Astrocyte of the hippocampus (primary cell): ENCODE results near the gene ST6GALNAC3.
"Not testable (repeated sequence)": the region's sequence is repeated elsewhere in the genome, so short reads cannot be mapped to it uniquely, and the experiment has no call there.

Experiments
- DNase-seq: peaks from one replicate; pipeline ENCODE4 v3.0.0; 2011; ENCODE audit warnings: low read depth, low spot score

ST6GALNAC3 gene

DNA sequence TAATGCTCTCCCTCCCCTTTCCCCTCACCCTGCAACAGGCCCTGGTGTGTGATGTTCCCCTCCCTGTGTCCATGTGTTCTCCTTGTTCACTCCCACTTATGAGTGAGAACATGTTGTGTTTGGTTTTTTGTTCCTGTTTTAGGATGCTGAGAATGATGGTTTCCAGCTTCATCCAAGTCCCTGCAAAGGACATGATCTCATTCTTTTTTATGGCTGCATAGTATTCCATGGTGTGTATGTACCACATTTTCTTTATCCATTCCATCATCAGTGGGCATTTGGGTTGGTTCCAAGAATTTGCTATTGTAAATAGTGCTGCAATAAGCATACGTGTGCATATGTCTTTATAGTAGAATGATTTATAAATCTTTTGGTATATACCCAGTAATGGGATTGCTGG, 168.0 kb downstream of the ST6GALNAC3 start:
- not testable (repeated sequence) for DNase-seq

- DNase-seq, result no peak
These were observed 172.8 kb downstream of the ST6GALNAC3 start for GRCh38 chr1:76247261-76247852.

GRCh38 chr1:76250271-76250670, 175.7 kb downstream of the ST6GALNAC3 start:
- DNase-seq, result peak; percentile 78

- no peak for DNase-seq
These were observed 177.9 kb downstream of the ST6GALNAC3 start for GRCh38 chr1:76252431-76252830.

GRCh38 chr1:76254104-76255030, 179.8 kb downstream of the ST6GALNAC3 start:
- DNase-seq, result peak; percentile 76

DNA sequence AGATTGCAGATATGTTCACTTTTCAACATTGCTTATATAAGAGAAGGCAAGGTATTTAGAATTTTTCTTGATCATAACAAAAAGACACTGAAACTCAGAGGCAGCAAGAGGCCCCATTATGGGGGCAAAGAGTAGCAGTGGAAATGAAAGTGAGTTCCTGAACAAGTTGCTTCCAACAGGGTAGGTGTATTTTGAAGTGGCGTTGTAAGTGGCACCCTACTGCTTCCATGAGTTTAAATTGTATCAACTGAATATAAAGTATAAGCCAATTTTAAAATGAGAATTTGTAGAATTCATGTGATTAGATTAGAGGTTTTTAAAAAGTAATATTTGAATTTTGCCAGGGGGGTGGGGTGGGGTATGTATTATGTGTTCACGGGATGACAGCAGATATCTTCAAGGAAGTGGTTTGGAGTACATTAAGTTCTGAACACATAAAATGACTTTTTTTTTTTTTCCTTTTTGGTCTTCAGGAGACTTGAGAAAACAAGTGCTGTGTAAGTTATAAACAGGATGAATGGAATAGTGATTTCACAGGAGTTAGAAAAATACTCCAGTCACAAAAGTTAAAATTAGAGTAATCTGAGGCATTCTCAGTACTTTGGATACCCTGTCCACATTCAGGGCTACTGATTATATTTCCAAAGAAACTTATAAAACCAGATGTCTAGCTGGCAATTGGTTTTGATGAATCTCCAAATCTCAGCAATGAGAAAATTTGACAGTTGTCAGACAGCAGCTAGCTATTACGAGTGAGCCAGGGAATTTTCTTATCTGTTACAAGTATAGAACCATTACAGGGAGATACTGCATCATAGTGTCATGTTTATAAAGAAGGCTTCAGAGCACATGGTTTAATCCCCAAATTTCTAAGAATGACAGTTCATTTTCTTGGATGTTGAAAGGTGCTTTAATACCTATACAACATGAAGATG, 182.0 kb downstream of the ST6GALNAC3 start:
- DNase-seq, result no peak

- DNase-seq, result peak; percentile 55
These were observed 183.3 kb downstream of the ST6GALNAC3 start for GRCh38 chr1:76257823-76258222.

DNA sequence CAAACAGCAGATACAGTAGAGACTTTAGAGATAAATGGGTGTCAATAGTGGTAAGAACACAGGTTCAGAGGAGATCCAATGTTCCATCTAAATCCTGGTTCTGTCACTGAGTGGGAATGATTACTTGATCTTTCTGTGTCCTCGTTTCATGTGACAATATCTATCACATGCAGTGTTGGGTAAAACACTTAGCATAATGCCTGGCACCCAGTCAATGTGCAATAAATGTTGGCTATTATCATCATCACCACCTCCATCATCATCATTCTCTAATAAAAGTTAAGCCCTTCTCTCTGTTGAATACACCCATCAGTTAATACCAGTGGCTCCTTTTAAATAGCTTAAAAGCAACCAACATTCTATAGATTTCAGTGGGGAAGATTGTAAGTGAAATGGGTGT, 184.7 kb downstream of the ST6GALNAC3 start:
- no peak for DNase-seq

DNA sequence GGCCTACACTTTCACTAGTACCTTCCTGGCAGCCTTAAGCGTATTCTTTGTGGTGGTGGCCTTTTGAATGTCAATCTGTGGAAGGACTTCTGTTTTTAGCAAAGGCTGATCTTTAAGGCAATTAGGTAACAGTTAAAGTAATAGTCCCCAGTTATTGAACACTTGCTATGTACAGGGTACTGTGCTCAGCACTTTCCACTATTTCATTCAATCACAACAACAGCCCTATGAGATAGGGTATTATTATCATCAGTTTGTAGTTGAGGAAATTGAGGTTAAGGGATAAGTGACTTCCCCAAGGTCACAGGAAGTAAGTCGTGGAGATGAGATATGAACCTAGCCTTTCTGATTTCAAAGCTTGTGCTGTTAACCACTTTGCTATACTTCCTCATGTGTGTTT, 185.7 kb downstream of the ST6GALNAC3 start:
- DNase-seq, result no peak

- no peak for DNase-seq
These were observed 188.1 kb downstream of the ST6GALNAC3 start for GRCh38 chr1:76262601-76263000.

DNA sequence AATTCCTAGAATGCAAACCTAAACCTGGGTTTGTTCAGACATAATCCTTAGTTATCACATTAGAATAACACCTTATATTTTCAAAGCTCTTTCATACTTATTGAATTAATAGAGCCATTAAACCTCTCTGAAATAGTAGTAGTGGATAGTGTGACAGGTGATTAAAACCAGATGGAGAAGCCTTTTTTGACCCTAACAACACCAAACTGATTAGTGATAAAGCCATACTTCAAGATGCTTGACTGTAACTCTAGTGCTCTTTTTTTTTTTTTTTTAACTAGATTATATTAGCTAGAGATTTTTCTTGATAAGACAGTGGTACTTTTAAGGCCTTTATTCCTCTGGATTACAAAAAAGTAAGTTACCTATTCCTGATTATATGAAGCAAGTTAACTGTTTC, 190.1 kb downstream of the ST6GALNAC3 start:
- no peak for DNase-seq

GRCh38 chr1:76266762-76267161, 192.2 kb downstream of the ST6GALNAC3 start:
- DNase-seq, result no peak

GRCh38 chr1:76267631-76268030, 193.1 kb downstream of the ST6GALNAC3 start:
- DNase-seq, result no peak

- peak; percentile 69 for DNase-seq
These were observed 193.8 kb downstream of the ST6GALNAC3 start for GRCh38 chr1:76268341-76268740.

DNA sequence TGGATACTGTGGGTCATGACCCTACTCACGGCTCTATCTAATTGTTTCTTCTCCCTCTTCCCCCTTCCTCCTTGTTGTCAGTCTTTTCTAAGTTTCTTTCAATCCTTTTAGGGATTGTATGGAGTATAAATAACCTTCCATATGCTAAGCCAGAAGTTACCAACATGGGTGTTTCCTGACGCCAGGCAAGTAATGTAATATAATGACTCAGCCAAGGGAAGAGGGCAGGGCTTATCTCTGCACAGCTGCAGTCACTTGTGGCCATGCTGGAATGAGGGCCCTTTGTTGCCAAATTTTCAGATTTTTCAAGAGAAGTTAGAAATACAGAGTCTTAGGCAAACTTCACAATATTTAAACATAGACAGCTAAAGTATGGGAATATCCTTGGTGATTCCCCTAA, 194.6 kb downstream of the ST6GALNAC3 start:
- peak; percentile 78 for DNase-seq

DNA sequence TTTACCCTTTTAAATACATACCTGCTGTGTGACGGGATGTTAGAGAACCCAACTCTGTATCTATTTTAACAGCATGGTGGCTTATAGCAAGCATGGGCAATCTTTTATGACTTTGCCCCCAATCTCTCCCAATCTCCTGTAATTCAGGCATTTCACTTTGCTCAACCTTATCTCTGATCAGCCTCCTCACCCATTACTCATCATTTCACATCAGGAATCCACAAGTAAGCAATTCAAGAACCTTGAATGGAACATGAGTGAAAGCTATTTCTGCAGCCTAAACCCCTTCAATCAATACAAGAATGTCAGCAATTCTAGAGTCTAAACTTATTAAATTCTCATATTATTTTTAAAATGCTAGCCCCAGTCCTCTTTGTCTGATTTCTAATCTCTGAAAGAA, 199.8 kb downstream of the ST6GALNAC3 start:
- DNase-seq, result no peak

- DNase-seq, result no peak
These were observed 200.2 kb downstream of the ST6GALNAC3 start for GRCh38 chr1:76274718-76275117.

GRCh38 chr1:76278711-76279100, 204.2 kb downstream of the ST6GALNAC3 start:
- no peak for DNase-seq

GRCh38 chr1:76279101-76279748, 204.7 kb downstream of the ST6GALNAC3 start:
- DNase-seq, result peak; percentile 44

GRCh38 chr1:76281306-76281705, 206.8 kb downstream of the ST6GALNAC3 start:
- no peak for DNase-seq

DNA sequence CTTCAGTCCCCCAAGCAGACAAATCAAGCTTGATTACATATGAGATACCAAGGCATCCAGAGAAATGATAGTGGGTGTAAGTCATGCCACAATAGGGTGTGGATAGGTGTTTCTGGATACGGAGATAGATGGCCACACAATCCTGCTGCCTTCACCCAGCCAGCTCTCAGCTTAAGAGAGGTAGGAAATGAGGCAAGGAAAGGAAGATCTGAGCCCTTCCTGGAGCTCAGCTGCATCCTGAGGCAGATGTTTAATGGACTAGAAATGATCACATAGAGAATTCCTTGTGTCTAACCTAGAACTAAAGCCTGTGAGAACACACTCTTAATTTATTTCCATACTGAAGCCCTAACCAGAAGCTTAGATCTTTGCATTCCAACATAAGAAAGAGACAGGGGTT, 210.3 kb downstream of the ST6GALNAC3 start:
- DNase-seq, result no peak
